ENCODE measurements around the gene RYR2. TPM values are rescaled to one million over a fixed set of nuclear protein-coding genes. Genes with fewer than 3 reads are reported as not detected.

RYR2 gene
- total and polyA plus RNA-seq, 12 donors = 43.1 to 1,252 (median 872) TPM

GRCh38 chr1:237795558-237795957, 753.6 kb downstream of the RYR2 start:
- H3K9me3 ChIP-seq = no peaks in the 10 kb centered on the region
- no peaks in the 10 kb centered on the region for H3K27me3 ChIP-seq
- H3K4me1 ChIP-seq = peaks cover 0 to 19% (median 0%) of the 10 kb centered on the region in 9 donors
- DNase-seq = no peak
- ATAC-seq = no peak
- no peak overlapping the region for H3K27ac ChIP-seq
- no peak overlapping the region for H3K4me3 ChIP-seq
- 80 to 87% methylated on average over 12 to 13 of the region's 13 CpGs for WGBS, 2 donors
- intact Hi-C loops (cut with DNase I) = no loop called here
- TF ChIP-seq, protein P1, sequence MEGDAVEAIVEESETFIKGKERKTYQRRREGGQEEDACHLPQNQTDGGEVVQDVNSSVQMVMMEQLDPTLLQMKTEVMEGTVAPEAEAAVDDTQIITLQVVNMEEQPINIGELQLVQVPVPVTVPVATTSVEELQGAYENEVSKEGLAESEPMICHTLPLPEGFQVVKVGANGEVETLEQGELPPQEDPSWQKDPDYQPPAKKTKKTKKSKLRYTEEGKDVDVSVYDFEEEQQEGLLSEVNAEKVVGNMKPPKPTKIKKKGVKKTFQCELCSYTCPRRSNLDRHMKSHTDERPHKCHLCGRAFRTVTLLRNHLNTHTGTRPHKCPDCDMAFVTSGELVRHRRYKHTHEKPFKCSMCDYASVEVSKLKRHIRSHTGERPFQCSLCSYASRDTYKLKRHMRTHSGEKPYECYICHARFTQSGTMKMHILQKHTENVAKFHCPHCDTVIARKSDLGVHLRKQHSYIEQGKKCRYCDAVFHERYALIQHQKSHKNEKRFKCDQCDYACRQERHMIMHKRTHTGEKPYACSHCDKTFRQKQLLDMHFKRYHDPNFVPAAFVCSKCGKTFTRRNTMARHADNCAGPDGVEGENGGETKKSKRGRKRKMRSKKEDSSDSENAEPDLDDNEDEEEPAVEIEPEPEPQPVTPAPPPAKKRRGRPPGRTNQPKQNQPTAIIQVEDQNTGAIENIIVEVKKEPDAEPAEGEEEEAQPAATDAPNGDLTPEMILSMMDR (IDR thresholded peaks at IDR 0.05) = no peak
- H3K36me3 ChIP-seq = peaks cover 0 to 78% (median 0%) of the 10 kb centered on the region in 9 donors

GRCh38 chr1:237799762-237800474, 757.9 kb downstream of the RYR2 start:
- peaks cover 0 to 69% (median 0%) of the 10 kb centered on the region in 9 donors for H3K36me3 ChIP-seq
- DNase-seq = peak; percentile 35 to 36
- no peak overlapping the region for H3K27ac ChIP-seq

DNA sequence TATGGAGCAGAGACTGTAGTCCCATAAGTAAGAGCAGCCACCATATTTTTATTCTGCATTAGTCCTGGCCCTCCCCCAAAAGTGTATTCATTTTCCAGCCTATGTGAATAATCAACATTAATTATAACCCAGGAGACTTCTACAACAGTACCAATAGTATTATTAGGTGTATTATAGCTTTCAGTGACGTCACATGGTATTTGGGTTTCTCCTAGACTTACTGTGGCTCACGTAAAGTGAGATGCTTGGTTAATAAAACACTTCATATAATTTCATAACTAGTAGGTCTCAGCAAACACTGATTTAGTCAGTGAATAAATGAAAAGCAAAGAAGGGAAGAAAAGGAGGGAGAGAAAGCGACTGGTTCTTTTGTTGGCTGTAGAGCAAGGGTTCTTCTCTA, 762.5 kb downstream of the RYR2 start:
- 82 to 89% methylated on average over 3 of the region's 3 CpGs for WGBS, 2 donors
- TF ChIP-seq, protein P1 (IDR thresholded peaks at IDR 0.05) = no peak
- Histone ChIP-seq H3K36me3 (peaks cover 0 to 77% (median 0%) of the 10 kb centered on the region in 9 donors), H3K27ac (peak overlapping the region in 1 of 10 donors; percentile 41), H3K4me1 (peaks cover 0 to 6% (median 0%) of the 10 kb centered on the region in 9 donors), H3K4me3 (no peak overlapping the region), H3K9me3 (no peaks in the 10 kb centered on the region), H3K27me3 (no peaks in the 10 kb centered on the region)
- ATAC-seq (no peak), DNase-seq (no peak)
- intact Hi-C loops (cut with DNase I) = no loop called here

More at GRCh38 chr1:237799762-237800474, 757.9 kb downstream of the RYR2 start:
- ATAC-seq = peak; percentile 43 to 81 (median 68)
- H3K4me3 ChIP-seq = no peak overlapping the region
- H3K27me3 ChIP-seq = no peaks in the 10 kb centered on the region
- intact Hi-C loops (cut with DNase I) = no loop called here
- TF ChIP-seq, protein P1 (IDR thresholded peaks at IDR 0.05) = peak in 5 of 9 donors; percentile 9 to 45 (median 35)
- H3K9me3 ChIP-seq = no peaks in the 10 kb centered on the region
- WGBS, 2 donors = 53 to 64% methylated on average over 5 of the region's 5 CpGs
- peaks cover 0 to 6% (median 0%) of the 10 kb centered on the region in 9 donors for H3K4me1 ChIP-seq

GRCh38 chr1:237809099-237809498, 767.1 kb downstream of the RYR2 start:
- Histone ChIP-seq H3K36me3 (peaks cover 0 to 68% (median 0%) of the 10 kb centered on the region in 9 donors), H3K9me3 (no peaks in the 10 kb centered on the region), H3K27ac (no peak overlapping the region), H3K4me3 (no peak overlapping the region), H3K27me3 (no peaks in the 10 kb centered on the region), H3K4me1 (peaks cover 0 to 27% (median 0%) of the 10 kb centered on the region in 9 donors)
- no peak for DNase-seq
- intact Hi-C loops (cut with DNase I) = no loop called here
- WGBS, 2 donors = 19 to 39% methylated on average over 2 of the region's 2 CpGs
- TF ChIP-seq, protein P1 (IDR thresholded peaks at IDR 0.05) = no peak
- no peak for ATAC-seq
